B cell (primary cell): ENCODE data around the gene RFTN2. TPM values are rescaled to one million over a fixed set of nuclear protein-coding genes. Genes with fewer than 3 reads are reported as not detected.

ENCODE experiments used
- ATAC-seq: fragments of 200-7000 bp; cut with Tn5 transposase; one replicate; pipeline ENCODE4 v1.10.0; 2021; ENCODE audit warnings: low read depth, mild to moderate bottlenecking, moderate number of reproducible peaks, moderate library complexity
- CTCF ChIA-PET: fragments of 350-600 bp; sonication (Branson Sonifier 250); formaldehyde crosslinking; loops from one replicate; lab custom pipeline; 2021; ENCODE audit warnings: antibody characterized with exemption, inconsistent platforms; lab: Charles Lee
- POLR2A ChIA-PET: fragments of 350-600 bp; sonication (Branson Sonifier 250); formaldehyde crosslinking; loops from one replicate; lab custom pipeline; 2021; ENCODE audit warnings: antibody characterized with exemption; lab: Charles Lee
- DNase-seq: peaks from one replicate; pipeline ENCODE4 v3.0.0; 2013
- H2AFZ ChIP-seq: 2 replicates; pipeline ENCODE4 v1.6.1; 2012; ENCODE audit warnings: mild to moderate bottlenecking, low read depth, low read length; ENCODE audit not compliant: insufficient read depth, poor library complexity, severe bottlenecking
- H3K27ac ChIP-seq, 2 donors: 1 replicate in 1 of 2; 2 replicates in 1 of 2; pipeline ENCODE4 v1.5.1; 2012 to 2013; ENCODE audit warnings: low read length in 2 of 2, mild to moderate bottlenecking in 2 of 2, moderate library complexity in 1 of 2
- H3K27me3 ChIP-seq, 4 experiments: fragments of 200-600 bp in 1 of 4; sonication (generic) in 1 of 4; replicated peaks in 1 of 4; 1 replicate in 2 of 4; 2 replicates in 2 of 4; pipeline versions ENCODE4 v1.6.1 to v1.7.0; 2013 to 2016; ENCODE audit warnings: low read length in 3 of 4, mild to moderate bottlenecking in 2 of 4, mixed read lengths in 1 of 4, moderate library complexity in 1 of 4; ENCODE audit not compliant: insufficient read depth in 4 of 4, control insufficient read depth in 3 of 4; ENCODE audit errors: control extremely low read depth in 1 of 4
- H3K36me3 ChIP-seq, 2 experiments: replicated peaks in 1 of 2; 1 replicate in 1 of 2; 2 replicates in 1 of 2; pipeline versions ENCODE4 v1.6.1 to v1.7.1; 2013; ENCODE audit warnings: low read length in 1 of 2; ENCODE audit not compliant: insufficient read depth in 2 of 2, control insufficient read depth in 1 of 2; ENCODE audit errors: control extremely low read depth in 1 of 2, extremely low read depth in 1 of 2
- H3K4me1 ChIP-seq, 2 donors: fragments of 200-600 bp in 1 of 2; sonication (generic) in 1 of 2; 1 replicate in 1 of 2; 2 replicates in 1 of 2; pipeline versions ENCODE4 v1.5.1 to v1.6.1; 2013 to 2017; ENCODE audit warnings: low read length in 2 of 2; ENCODE audit not compliant: control insufficient read depth in 2 of 2, insufficient read depth in 2 of 2
- H3K4me2 ChIP-seq: replicated peaks from 2 replicates; pipeline ENCODE3; 2012; ENCODE audit warnings: mild to moderate bottlenecking, low read depth, low read length; ENCODE audit not compliant: poor library complexity, severe bottlenecking
- H3K4me3 ChIP-seq, 5 experiments: fragments of 200-600 bp in 1 of 5; sonication (generic) in 1 of 5; 1 replicate in 3 of 5; 2 replicates in 2 of 5; pipeline versions ENCODE4 v1.5.1 to v1.7.0; 2011 to 2016; ENCODE audit warnings: low read length in 4 of 5, mild to moderate bottlenecking in 4 of 5, low read depth in 2 of 5, control low read depth in 1 of 5, moderate library complexity in 1 of 5; ENCODE audit not compliant: insufficient read depth in 1 of 5; ENCODE audit errors: control extremely low read depth in 1 of 5, extremely low read depth in 1 of 5
- H3K79me2 ChIP-seq: fragments of 200-600 bp; sonication (generic); one replicate; pipeline ENCODE4 v1.6.0; 2016; ENCODE audit warnings: low read length; ENCODE audit not compliant: control insufficient read depth, insufficient read depth
- H3K9ac ChIP-seq: fragments of 200-600 bp; sonication (generic); 2 replicates; pipeline ENCODE4 v1.6.1; 2017; ENCODE audit warnings: mild to moderate bottlenecking, low read length, moderate library complexity
- H3K9me3 ChIP-seq, 3 donors: one replicate each; pipeline versions ENCODE4 v1.6.1 to v1.7.1; 2013; ENCODE audit warnings: low read length in 2 of 3; ENCODE audit not compliant: control insufficient read depth in 2 of 3, insufficient read depth in 1 of 3; ENCODE audit errors: control extremely low read depth in 1 of 3
- H4K20me1 ChIP-seq: 2 replicates; pipeline ENCODE4 v1.6.0; 2012; ENCODE audit warnings: mild to moderate bottlenecking, low read length; ENCODE audit not compliant: insufficient read depth, control insufficient read depth, poor library complexity, severe bottlenecking
- H3K27ac Mint-ChIP-seq: one replicate; pipeline ENCODE4 v1.8.0; 2021; ENCODE audit warnings: mixed read lengths
- H3K27me3 Mint-ChIP-seq: one replicate; pipeline ENCODE4 v1.8.0; 2021; ENCODE audit warnings: mixed read lengths
- H3K4me1 Mint-ChIP-seq: one replicate; pipeline ENCODE4 v1.8.0; 2021; ENCODE audit warnings: mixed read lengths
- H3K4me3 Mint-ChIP-seq: one replicate; pipeline ENCODE4 v1.8.0; 2021; ENCODE audit warnings: mixed read lengths
- H3K9me3 Mint-ChIP-seq: one replicate; pipeline ENCODE4 v1.8.0; 2022; ENCODE audit warnings: mixed read lengths; ENCODE audit not compliant: insufficient read depth
- EZH2 ChIP-seq: IDR thresholded peaks from 2 replicates; pipeline ENCODE4 v1.6.1; 2012; ENCODE audit warnings: borderline replicate concordance, low read depth, mild to moderate bottlenecking, moderate library complexity, low read length; ENCODE audit not compliant: insufficient read depth, poor library complexity, severe bottlenecking
- WGBS: methylation state at CpG from one replicate; pipeline ENCODE4 v1.1.5; 2013; ENCODE audit warnings: missing lambda C conversion rate; ENCODE audit not compliant: insufficient coverage; 5-methylcytosine and 5-hydroxymethylcytosine counted together
- intact Hi-C: fragments of 100-400 bp; cut with micrococcal nuclease; formaldehyde crosslinking; loops from one replicate; pipeline ENCODE4 v1.10.0; 2022
- polyA plus RNA-seq: library from polyadenylated mRNA; depleted of rRNA; stranded (reverse); fragments of >200 nt; gene quantifications from 2 replicates; pipeline ENCODE4 v1.2.3, GENCODE V29; 2012
- total RNA-seq, 2 donors: library from RNA; stranded (reverse); fragments of 120-200 nt in 1 of 2; gene quantifications; 1 replicate in 1 of 2; 2 replicates in 1 of 2; pipeline versions ENCODE4 v1.2.3 to v1.2.4, GENCODE V29; 2013 to 2022
- TF ChIP-seq, protein P1 (sequence below): fragments of 200-600 bp; IDR thresholded peaks from one replicate; pipeline ENCODE4 v1.8.0; 2022; ENCODE audit warnings: antibody characterized with exemption, mild to moderate bottlenecking

Gene RFTN2
- total and polyA plus RNA-seq, 2 donors (not counting 1 experiment from before 2014, with no cell fraction given): not detected

DNA sequence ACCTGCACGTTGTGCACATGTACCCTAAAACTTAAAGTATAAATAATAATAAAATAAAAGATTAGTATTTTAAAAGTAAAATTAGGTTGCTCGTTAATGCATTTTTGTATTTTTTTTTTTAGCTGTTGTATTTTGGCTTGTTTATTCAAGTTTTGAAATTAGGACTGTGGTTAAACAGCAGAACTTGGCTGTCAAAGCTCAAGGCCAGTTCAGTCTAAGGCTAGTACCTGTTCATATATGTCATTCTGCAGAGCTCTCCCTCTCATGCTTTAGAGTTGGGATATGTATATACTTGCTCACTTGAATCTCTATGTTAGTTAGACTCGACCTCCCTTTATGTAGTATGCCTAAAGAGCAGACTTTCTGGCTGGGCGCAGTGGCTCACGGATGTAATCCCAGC, 126.8 kb downstream of the RFTN2 start:
- Histone ChIP-seq H3K9me3 (no peaks in the 10 kb centered on the region), H3K4me2 (no peak overlapping the region), H3K27me3 (no peaks in the 10 kb centered on the region), H3K79me2 (peaks cover 12% of the 10 kb centered on the region), H4K20me1 (peaks cover 19% of the 10 kb centered on the region), H2AFZ (no peak overlapping the region), H3K36me3 (peaks cover 7 to 46% of the 10 kb centered on the region in 2 experiments), H3K27ac (no peak overlapping the region), H3K4me1 (no peaks in the 10 kb centered on the region), H3K4me3 (no peak overlapping the region), H3K9ac (no peak overlapping the region)
- CTCF ChIA-PET: no interaction called here
- no peak overlapping the region for H3K4me3 Mint-ChIP-seq
- H3K27me3 Mint-ChIP-seq: no peaks in the 10 kb centered on the region
- intact Hi-C loops: no loop called here
- TF ChIP-seq EZH2: no peak
- TF ChIP-seq, protein P1, sequence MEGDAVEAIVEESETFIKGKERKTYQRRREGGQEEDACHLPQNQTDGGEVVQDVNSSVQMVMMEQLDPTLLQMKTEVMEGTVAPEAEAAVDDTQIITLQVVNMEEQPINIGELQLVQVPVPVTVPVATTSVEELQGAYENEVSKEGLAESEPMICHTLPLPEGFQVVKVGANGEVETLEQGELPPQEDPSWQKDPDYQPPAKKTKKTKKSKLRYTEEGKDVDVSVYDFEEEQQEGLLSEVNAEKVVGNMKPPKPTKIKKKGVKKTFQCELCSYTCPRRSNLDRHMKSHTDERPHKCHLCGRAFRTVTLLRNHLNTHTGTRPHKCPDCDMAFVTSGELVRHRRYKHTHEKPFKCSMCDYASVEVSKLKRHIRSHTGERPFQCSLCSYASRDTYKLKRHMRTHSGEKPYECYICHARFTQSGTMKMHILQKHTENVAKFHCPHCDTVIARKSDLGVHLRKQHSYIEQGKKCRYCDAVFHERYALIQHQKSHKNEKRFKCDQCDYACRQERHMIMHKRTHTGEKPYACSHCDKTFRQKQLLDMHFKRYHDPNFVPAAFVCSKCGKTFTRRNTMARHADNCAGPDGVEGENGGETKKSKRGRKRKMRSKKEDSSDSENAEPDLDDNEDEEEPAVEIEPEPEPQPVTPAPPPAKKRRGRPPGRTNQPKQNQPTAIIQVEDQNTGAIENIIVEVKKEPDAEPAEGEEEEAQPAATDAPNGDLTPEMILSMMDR: no peak
- no peaks in the 10 kb centered on the region for H3K9me3 Mint-ChIP-seq
- ATAC-seq (no peak), DNase-seq (no peak)
- no peak overlapping the region for H3K27ac Mint-ChIP-seq
- 97% methylated on average over 3 of the region's 5 CpGs for WGBS
- POLR2A ChIA-PET: no interaction called here
- no peaks in the 10 kb centered on the region for H3K4me1 Mint-ChIP-seq

DNA sequence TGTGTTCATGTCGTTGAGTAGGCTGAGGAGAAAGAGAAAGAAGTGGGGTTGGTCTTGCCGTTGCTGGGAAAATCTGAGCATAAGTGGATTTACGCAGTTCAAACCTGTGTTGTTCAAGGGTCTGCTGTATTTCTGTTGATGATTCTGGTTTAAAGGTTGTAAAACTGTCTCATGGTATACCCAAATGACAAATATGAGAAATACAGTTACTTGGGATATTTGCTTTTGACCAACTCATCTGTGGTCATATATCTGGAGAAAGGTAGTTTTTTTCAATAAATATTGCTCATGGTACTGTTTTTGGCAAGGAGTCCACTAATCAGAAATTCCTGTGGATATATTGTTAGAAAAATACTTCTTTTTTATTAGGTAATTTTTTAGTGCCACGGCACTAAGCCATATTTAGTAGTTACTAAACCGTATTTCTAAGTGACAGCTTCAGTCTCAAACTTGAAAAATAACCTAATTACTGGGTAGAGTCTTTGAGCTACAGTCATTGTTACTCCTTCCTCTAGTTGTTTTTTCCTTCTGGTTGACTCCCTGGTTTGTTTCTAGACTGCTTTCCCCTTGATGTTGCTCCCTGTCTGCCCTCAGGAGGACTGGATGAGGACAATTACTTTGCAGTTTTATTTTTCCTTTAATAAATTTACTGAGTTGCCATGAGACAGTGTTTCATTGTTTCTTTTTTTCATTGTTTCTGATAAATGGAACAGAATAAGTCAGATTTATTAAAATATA, 128.1 kb downstream of the RFTN2 start:
- DNase-seq (no peak), ATAC-seq (no peak)
- Histone ChIP-seq H3K9me3 (no peaks in the 10 kb centered on the region), H3K36me3 (peaks cover 5 to 55% of the 10 kb centered on the region in 2 experiments), H3K4me2 (no peak overlapping the region), H2AFZ (no peak overlapping the region), H4K20me1 (peaks cover 19% of the 10 kb centered on the region), H3K79me2 (peaks cover 24% of the 10 kb centered on the region), H3K27ac (no peak overlapping the region), H3K4me3 (no peak overlapping the region), H3K27me3 (no peaks in the 10 kb centered on the region), H3K4me1 (no peaks in the 10 kb centered on the region), H3K9ac (no peak overlapping the region)
- Mint-ChIP-seq H3K27ac (no peak overlapping the region), H3K4me3 (no peak overlapping the region), H3K4me1 (no peaks in the 10 kb centered on the region), H3K27me3 (no peaks in the 10 kb centered on the region), H3K9me3 (no peaks in the 10 kb centered on the region)
- 100% methylated on average over 3 of the region's 5 CpGs for WGBS
- TF ChIP-seq EZH2: no peak
- TF ChIP-seq, protein P1: no peak
- CTCF ChIA-PET: no interaction called here
- POLR2A ChIA-PET: no interaction called here
- intact Hi-C loops: no loop called here
